LoVo (cell line): ENCODE measurements around the gene IL12RB1.
"Not testable (repeated sequence)": the region's sequence is repeated elsewhere in the genome, so short reads cannot be mapped to it uniquely, and the experiment has no call there.

ENCODE experiments used
- DNase-seq: peaks from one replicate; pipeline ENCODE4 v3.0.0-alpha.2; 2016; ENCODE audit warnings: low spot score

Gene IL12RB1

DNA sequence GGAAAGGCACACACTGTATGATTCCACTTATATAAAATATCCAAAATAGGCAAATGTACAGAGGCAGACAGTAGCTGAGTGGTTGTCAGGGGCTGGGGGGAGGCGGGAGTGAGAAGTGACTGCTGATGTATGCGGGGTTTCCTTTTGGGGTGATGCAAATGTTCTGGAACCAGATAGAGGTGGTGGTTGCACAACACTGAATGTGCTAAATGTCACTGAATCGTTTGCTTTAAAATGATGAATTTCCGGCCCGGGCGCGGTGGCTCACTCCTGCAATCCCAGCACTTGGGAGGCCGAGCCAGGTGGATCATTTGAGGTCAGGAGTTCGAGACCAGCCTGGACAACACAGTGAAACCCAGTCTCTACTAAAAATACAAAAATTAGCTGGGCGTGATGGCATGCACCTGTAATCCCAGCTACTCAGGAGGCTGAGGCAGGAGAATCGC is 2.4 kb upstream of the IL12RB1 start:
- not testable (repeated sequence) for DNase-seq

DNA sequence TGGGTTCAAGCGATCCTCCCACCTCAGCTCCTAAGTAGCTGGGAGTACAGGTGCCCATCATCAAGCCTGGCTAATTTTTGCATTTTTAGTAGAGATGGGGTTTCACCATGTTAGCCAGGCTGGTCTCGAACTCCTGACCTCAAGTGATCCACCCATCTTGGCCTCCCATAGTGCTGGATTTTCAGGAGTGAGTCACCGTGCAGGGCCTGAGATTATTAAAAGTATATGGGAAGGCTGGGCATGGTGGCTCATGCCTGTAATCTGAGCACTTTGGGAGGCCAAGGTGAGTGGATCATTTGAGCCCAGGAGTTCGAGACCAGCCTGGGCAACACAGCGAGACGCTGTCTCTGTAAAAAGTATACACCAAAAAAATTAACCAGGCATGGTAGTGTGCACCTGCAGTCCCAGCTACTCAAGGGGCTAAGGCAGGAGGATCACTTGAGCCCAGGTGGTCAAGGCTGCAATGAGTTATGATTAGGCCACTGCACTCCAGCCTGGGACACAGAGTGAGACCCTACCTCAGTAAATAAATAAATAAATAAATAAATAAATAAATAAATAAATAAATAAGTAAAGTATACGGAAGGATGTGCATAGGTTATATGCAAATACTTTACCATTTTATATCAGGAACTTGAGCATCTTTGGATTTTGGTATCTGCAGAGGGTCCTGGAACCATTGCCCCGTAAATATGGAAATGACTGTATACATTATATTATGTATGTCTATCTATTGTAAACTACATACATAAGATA is 854 bp downstream of the IL12RB1 start:
- no peak for DNase-seq

DNA sequence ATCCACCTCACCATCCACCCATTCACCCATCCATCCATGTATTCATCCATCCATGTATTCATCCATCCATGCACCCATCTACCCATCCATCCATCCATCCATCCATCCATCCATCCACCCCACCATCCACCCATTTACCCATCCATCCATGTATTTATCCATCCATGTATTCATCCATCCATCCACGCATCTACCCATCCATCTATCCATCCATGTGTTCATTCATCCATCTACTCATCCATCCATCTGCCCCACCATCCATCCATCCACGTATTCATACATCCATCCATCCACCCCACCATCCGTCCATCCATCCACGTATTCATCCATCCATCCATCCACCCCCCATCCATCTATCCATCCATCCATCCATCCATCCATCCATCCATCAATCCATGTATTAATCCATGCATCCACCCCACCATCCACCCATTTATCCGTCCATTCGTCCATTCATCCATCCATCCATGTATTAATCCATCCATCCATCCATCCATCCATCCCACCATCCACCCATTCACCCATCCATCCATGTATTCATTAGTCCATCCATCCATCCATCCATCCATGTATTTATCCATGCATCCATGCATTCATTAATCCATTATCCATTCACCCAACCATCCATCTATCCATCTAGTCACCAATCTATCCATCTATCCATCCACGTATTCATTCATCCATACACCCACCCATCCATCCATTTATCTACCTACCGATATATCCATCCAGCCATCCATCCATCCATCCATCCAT is 2.6 kb downstream of the IL12RB1 start:
- no peak for DNase-seq

DNA sequence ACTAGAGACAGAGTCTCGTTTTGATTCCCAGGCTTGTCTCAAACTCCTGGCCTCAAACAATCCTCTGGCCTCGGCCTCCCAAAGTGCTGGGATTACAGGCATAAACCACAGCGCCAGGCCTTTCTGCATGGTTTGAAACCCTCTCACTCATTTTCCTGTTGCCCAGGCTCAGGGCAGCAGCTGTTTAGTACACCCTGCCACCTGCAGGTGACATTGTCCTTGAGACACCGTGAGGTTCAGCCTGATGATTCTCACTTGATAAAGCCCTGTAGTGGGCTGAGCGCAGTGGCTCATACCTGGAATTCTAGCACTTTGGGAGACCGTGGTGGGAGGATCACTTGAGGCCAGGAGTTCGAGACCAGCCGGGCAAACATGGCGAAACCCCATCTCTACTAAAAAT is 12.5 kb downstream of the IL12RB1 start:
- no peak for DNase-seq

DNA sequence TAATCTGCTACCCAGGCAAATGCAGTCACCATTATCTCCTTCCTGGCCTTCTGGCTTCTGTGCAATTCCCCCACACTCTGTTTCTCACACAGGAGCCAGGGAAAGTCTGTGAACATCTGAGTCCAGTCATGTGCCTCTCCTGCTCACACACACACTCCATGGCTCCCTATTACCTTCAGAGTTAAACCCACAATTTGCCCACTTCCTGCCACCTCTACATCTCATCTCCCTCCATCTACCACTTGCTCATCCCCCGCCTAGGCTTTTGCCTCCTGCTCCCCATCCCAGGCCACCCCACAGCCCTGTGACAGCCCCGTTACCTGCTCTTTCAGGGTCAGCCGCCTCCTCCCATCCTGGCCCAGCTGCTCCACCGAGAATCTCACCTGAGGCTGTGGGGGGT is 13.5 kb downstream of the IL12RB1 start:
- DNase-seq = no peak

- no peak for DNase-seq
These were observed 14.4 kb downstream of the IL12RB1 start for GRCh38 chr19:18072335-18072734.

DNA sequence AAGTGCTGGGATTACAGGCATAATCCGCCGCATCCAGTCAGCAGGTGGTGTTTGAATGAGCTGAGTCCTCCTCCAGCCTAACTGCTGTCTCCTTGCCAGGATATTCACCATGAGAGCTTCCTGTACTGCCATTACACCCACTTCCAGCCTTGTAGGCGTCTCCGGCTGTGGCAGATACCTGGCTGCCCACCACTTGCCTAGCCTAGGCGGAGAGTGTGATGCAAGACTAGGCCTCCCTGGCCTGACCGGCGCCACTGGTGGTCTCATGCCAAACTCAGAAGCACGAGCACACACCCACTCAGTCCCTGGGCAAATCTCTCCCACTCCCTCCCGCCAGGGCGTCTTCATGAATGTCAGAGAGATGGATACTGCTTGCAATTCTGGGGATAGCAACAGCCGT is 16.6 kb downstream of the IL12RB1 start:
- DNase-seq = no peak

- DNase-seq = no peak
These were observed 17.4 kb downstream of the IL12RB1 start for GRCh38 chr19:18069383-18069782.

- DNase-seq = no peak
These were observed 18.3 kb downstream of the IL12RB1 start for GRCh38 chr19:18068395-18068794.

- DNase-seq = no peak
These were observed 21.6 kb downstream of the IL12RB1 start for GRCh38 chr19:18065173-18065495.

- DNase-seq = peak; percentile 29
These were observed 23.3 kb downstream of the IL12RB1 start for GRCh38 chr19:18063463-18063862.

- no peak for DNase-seq
These were observed 24.7 kb downstream of the IL12RB1 start for GRCh38 chr19:18062028-18062427.

GRCh38 chr19:18060472-18060871 is 26.3 kb downstream of the IL12RB1 start:
- no peak for DNase-seq

- DNase-seq = no peak
These were observed 26.8 kb downstream of the IL12RB1 start for GRCh38 chr19:18059902-18060301.

DNA sequence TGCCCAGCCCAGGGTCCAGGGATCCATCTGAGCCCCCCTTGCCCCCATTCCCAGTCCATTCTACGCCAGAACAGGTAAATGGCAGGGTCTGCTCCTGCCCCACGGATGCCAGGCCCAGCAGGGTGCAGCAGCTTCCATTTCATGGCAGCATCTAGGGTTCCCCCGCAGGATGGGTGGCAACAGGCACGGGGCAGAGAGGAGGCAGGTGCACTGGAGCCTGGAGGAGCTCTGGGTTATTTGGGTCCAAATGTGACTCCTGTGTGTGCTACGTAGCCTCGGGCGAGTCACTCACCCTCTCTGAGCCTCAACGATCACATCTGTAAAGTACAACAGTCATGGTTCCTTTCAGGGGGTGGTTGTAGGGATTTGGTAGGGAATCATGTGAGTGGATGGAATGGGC is 27.4 kb downstream of the IL12RB1 start:
- DNase-seq = no peak

GRCh38 chr19:18058208-18059009 is 28.3 kb downstream of the IL12RB1 start:
- DNase-seq = peak; percentile 74

GRCh38 chr19:18057557-18057956 is 29.2 kb downstream of the IL12RB1 start:
- no peak for DNase-seq

GRCh38 chr19:18055967-18056366 is 30.8 kb downstream of the IL12RB1 start:
- DNase-seq = no peak

GRCh38 chr19:18053576-18054219 is 33.0 kb downstream of the IL12RB1 start:
- no peak for DNase-seq

- DNase-seq = no peak
These were observed 34.8 kb downstream of the IL12RB1 start for GRCh38 chr19:18051887-18052286.

GRCh38 chr19:18049385-18049784 is 37.3 kb downstream of the IL12RB1 start:
- DNase-seq = no peak

GRCh38 chr19:18046059-18046718 is 40.5 kb downstream of the IL12RB1 start:
- peak; percentile 54 for DNase-seq
